ENCODE data around the gene ULK4.
"Not testable (repeated sequence)": the region's sequence is repeated elsewhere in the genome, so short reads cannot be mapped to it uniquely, and the experiment has no call there.

Gene ULK4

GRCh38 chr3:41716471-41716870, 245.4 kb downstream of the ULK4 start:
- in situ Hi-C loops (cut with MboI; ENCODE audit: low sequenced_read_pairs, unreplicated experiment), result no loop called here
- TF ChIP-seq CTCF (IDR thresholded peaks at IDR 0.05; ENCODE audit: borderline replicate concordance, control extremely low read depth, extremely low read depth, insufficient read depth, missing control alignments), result no peak
- no peak for DNase-seq (ENCODE audit: low spot score)

- no peak for DNase-seq (ENCODE audit: low spot score)
- TF ChIP-seq CTCF (IDR thresholded peaks at IDR 0.05; ENCODE audit: borderline replicate concordance, control extremely low read depth, extremely low read depth, insufficient read depth, missing control alignments), result no peak
- in situ Hi-C loops (cut with MboI; ENCODE audit: low sequenced_read_pairs, unreplicated experiment), result no loop called here
Observed at GRCh38 chr3:41715376-41715775, 246.5 kb downstream of the ULK4 start.

- no peak for TF ChIP-seq CTCF (IDR thresholded peaks at IDR 0.05; ENCODE audit: borderline replicate concordance, control extremely low read depth, extremely low read depth, insufficient read depth, missing control alignments)
- no peak for DNase-seq (ENCODE audit: low spot score)
- in situ Hi-C loops (cut with MboI; ENCODE audit: low sequenced_read_pairs, unreplicated experiment), result no loop called here
Observed at GRCh38 chr3:41711651-41712050, 250.3 kb downstream of the ULK4 start.

DNA sequence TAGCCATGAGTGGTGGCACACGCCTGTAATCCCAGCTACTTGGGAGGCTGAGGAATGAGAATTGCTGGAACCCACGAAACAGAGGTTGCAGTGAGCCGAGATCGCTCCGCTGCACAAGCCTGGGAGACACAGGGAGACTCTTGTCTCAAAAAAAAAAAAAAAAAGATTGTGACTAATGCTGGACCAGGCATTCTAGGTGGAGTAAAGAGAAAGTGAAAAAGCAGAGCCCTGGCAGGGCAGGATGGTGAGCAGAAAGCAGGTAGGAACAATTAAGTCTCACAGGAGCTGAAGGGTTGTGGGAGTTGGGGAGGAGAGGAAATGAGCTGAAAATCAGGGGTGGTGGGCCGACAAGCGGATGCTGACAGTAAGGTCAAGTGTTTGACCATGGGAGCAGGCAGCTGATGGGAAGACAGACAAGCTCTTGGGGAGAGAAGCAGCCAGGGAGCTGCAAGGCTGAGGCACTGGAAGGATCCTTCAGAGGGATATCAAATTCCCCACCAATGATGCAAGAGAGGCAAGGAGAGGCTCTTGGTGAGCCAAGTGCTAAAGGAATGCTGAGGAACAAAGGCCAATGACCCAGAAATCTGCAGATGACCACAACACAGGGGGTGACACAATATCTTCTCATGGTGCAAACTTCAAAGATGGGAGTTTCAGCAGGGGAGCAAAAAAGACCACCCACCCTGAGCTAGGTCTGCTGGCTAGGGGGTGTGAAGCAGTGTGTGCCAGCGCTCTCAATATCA, 251.1 kb downstream of the ULK4 start:
- no peak for TF ChIP-seq CTCF (IDR thresholded peaks at IDR 0.05; ENCODE audit: borderline replicate concordance, control extremely low read depth, extremely low read depth, insufficient read depth, missing control alignments)
- in situ Hi-C loops (cut with MboI; ENCODE audit: low sequenced_read_pairs, unreplicated experiment), result no loop called here
- DNase-seq (ENCODE audit: low spot score), result no peak

DNA sequence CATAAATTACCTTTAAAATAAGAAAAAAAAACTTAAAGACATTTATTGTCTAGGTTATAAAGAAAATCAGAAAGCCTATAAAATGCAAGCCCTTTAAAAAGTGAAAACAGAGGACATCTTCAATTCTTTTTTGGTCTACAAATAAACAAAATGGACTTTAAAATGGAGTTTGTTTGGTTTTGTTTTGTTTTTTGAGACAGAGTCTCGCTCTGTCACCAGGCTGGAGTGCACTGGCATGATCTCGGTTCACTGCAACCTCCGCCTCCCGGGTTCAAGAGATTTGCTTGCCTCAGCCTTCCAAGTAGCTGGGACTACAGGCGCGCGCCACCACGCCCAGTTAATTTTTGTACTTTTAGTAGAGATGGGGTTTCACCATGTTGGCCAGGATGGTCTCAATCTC, 252.7 kb downstream of the ULK4 start:
- in situ Hi-C loops (cut with MboI; ENCODE audit: low sequenced_read_pairs, unreplicated experiment); DNase-seq (ENCODE audit: low spot score): not testable (repeated sequence)

DNA sequence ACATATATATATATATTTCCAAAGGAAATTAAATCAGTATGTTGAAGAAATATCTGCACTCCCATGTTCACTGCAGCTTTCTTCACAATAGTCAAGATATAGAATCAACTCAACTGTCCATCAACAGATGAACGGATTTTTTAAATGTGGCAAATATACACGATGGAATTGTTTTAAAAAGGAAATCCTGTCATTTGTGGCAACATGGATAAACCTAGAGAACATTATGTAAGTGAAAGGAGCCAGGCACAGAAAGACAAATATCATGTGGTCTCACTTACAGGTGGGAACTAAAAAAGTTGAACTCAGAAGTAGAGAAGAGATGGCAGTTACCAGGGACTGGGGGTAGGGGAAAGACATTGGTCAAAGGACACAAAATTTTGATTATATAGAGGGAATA, 253.7 kb downstream of the ULK4 start:
- in situ Hi-C loops (cut with MboI; ENCODE audit: low sequenced_read_pairs, unreplicated experiment), result no loop called here
- TF ChIP-seq CTCF (IDR thresholded peaks at IDR 0.05; ENCODE audit: borderline replicate concordance, control extremely low read depth, extremely low read depth, insufficient read depth, missing control alignments), result no peak
- no peak for DNase-seq (ENCODE audit: low spot score)

DNA sequence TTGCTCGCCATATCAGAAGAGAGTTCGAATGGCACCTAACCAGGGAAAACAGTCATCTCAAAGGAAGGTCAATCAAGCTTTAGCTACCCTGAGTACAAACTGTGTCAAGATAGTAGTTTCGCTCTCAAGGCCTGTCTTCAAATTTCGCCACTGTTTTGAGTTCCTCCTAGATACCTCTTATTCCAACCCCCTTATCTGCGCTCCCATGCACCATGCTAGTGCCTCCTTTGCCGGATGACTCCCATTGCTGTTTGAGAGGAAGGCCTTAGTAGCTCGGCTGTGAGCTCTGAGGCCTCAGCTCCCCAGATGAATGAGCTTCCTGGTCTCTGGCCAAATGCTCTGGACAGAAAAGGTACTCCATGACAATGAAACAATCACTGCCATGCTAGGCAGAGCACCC, 256.0 kb downstream of the ULK4 start:
- no peak for TF ChIP-seq CTCF (IDR thresholded peaks at IDR 0.05; ENCODE audit: borderline replicate concordance, control extremely low read depth, extremely low read depth, insufficient read depth, missing control alignments)
- in situ Hi-C loops (cut with MboI; ENCODE audit: low sequenced_read_pairs, unreplicated experiment), result no loop called here
- DNase-seq (ENCODE audit: low spot score), result no peak

Data from GM13976 (cell line).